ENCODE measurements around the gene NPW. TPM values are rescaled to one million over a fixed set of nuclear protein-coding genes. Genes with fewer than 3 reads are reported as not detected.

Gene NPW
- total and polyA plus RNA-seq, 8 donors = 0.94 to 5.4 (median 2.7) TPM

DNA sequence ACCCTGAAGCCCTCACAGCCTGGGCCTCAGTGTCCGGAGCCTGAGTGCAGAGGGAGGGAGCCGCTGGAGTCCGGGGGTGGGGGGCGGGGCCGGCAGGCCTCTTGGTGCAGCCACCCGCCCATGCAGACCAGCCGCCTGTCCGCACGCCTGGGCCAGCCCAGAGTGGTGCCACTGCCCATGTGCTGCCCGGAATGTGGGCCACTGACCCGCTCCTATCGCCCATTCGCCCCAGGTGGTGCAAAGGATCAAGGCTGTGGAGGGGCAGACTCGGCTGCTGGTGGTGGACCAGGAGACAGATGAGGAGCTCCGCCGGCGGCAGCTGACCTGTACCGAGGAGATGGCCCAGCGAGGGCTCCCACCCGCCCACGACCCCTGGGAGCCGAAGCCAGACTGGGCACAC, 9.8 kb downstream of the NPW start:
- DNase-seq (no peak), ATAC-seq (no peak)
- H3K4me1 ChIP-seq = peaks cover 22 to 72% of the 10 kb centered on the region in 2 donors
- intact Hi-C loops (cut with DNase I) = no loop called here
- H3K27me3 ChIP-seq = peaks cover 0 to 42% of the 10 kb centered on the region in 2 donors
- no peaks in the 10 kb centered on the region for H3K9me3 ChIP-seq
- H3K27ac ChIP-seq = peak overlapping the region in 1 of 2 donors; percentile 85
- no peak for TF ChIP-seq CTCF (IDR thresholded peaks at IDR 0.05)
- H3K36me3 ChIP-seq = peaks cover 0 to 17% of the 10 kb centered on the region in 2 donors
- peak overlapping the region in 1 of 2 donors; percentile 67 for H3K4me3 ChIP-seq

DNA sequence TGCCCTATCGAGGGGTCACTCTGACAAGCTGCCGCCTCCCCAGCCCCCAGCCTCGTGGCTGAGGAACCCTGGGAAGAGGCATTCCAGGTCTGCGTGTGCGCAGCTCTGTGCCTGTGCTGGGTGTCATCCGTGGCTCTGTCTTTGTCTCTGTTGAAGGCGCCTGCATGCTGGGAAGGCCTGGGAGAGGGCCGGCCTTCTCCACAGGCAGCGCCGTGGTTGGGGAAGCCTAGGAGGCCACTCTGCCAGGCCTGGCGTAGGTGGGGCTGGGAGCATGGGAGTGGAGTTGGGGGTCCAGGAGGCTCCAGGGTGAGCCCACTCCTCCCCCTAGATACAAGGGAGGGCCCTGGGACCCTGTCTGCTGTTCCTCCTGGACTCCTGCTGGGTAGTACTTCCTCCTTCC, 10.5 kb downstream of the NPW start:
- peak overlapping the region in 1 of 2 donors; percentile 67 for H3K4me3 ChIP-seq
- H3K9me3 ChIP-seq = no peaks in the 10 kb centered on the region
- peaks cover 0 to 17% of the 10 kb centered on the region in 2 donors for H3K36me3 ChIP-seq
- H3K27ac ChIP-seq = peak overlapping the region; percentile 30 to 85
- intact Hi-C loops (cut with DNase I) = no loop called here
- ATAC-seq = no peak
- DNase-seq = no peak
- peaks cover 25 to 74% of the 10 kb centered on the region in 2 donors for H3K4me1 ChIP-seq
- TF ChIP-seq CTCF (IDR thresholded peaks at IDR 0.05) = no peak
- peaks cover 0 to 38% of the 10 kb centered on the region in 2 donors for H3K27me3 ChIP-seq

DNA sequence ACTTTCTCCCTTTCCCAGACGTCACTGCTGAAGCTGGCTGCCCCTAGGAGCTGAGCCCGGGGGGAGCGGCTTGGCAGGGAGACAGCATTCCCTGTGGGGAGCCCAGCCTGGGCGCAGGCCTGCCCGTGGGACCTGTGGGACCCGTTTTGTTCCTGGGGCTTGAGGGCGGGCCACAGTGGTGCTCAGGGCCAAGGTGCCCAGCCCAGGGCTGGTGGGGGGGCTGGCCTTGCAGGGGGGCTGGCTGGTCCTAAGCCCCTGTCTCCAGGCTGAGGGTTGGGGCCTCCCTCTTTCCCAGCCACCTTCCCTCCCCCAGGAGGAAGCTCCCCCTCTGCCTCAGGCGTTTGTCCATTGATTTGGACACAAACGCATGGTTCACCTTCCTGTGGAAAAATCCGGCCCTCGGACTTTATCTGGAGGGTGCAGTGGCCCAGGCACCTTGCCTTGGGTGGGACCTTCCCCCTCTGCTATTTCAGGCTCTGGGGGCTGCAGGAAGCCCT, 11.5 kb downstream of the NPW start:
- ATAC-seq (no peak), DNase-seq (no peak)
- peak overlapping the region; percentile 30 to 85 for H3K27ac ChIP-seq
- peaks cover 0 to 27% of the 10 kb centered on the region in 2 donors for H3K27me3 ChIP-seq
- H3K9me3 ChIP-seq = no peaks in the 10 kb centered on the region
- H3K36me3 ChIP-seq = peaks cover 0 to 17% of the 10 kb centered on the region in 2 donors
- peaks cover 36 to 73% of the 10 kb centered on the region in 2 donors for H3K4me1 ChIP-seq
- TF ChIP-seq CTCF (IDR thresholded peaks at IDR 0.05) = no peak
- H3K4me3 ChIP-seq = peak overlapping the region in 1 of 2 donors; percentile 67
- intact Hi-C loops (cut with DNase I) = no loop called here

DNA sequence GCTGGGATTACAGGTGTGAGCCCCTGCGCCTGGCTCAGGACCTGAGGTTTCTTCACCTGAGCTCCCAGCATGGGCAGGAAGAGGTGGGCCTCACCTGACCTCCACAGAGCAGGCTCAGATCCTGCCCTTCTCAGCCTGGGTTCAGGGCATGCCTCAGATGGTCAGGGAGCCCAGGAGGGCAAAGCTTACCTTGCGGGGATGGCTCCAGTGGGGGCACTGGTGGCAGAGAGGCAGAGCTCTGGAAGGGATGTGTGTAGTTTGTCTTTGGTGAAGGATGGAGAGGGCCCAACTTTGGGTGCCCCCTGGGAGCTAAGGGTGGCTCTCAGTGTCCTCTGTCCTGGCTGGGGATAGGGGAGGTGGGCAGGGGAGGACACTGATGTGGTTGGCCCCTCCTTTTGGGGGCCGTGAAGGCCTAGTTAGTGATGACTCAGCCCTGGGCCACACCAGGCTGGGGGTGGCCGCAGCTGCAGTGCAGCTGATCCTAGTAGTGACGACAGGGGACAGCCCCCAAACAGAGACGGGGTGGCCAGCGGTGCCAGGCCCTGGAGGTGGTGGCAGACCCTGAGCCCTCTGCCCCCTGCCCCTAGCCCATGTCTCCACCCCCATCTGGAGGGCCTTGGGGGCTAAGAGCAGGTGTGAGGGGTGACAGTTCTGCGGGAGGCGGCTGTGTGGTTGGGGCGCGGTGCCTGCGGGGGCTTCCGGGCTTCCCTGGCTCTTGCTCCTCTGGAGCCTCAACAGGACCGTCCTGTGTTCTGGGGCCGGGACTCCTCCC, 12.9 kb downstream of the NPW start:
- intact Hi-C loops (cut with DNase I) = no loop called here
- Histone ChIP-seq H3K4me3 (peak overlapping the region in 1 of 2 donors; percentile 53), H3K27ac (peak overlapping the region; percentile 85 to 89), H3K36me3 (peaks cover 0 to 26% of the 10 kb centered on the region in 2 donors), H3K4me1 (peaks cover 48 to 76% of the 10 kb centered on the region in 2 donors), H3K9me3 (no peaks in the 10 kb centered on the region), H3K27me3 (peaks cover 0 to 15% of the 10 kb centered on the region in 2 donors)
- TF ChIP-seq CTCF (IDR thresholded peaks at IDR 0.05) = no peak
- no peak for ATAC-seq
- no peak for DNase-seq

Data from left lung (tissue), 10 donors.